ENCODE results near the gene STK40.

Gene STK40

DNA sequence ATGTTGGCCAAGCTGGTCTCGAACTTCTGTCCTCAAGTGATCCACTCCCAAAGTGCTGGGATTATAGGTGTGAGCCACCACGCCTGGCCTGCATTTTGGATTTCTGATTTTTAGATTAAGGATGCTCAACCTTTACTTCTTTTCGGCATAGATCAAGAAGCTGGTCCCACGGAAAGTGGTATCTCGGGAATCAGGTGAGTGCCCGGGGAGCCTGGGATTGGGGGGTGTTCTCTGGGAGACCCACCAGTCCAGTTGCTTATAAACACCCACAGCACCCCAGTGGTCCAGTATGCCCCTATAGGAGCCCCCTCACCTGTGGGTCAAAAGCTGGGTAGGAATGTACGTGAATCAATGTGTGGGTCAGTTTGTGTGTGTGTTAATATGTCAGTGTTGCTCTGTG lies 76.3 kb downstream of the STK40 start:
- DNase-seq, result no peak

DNA sequence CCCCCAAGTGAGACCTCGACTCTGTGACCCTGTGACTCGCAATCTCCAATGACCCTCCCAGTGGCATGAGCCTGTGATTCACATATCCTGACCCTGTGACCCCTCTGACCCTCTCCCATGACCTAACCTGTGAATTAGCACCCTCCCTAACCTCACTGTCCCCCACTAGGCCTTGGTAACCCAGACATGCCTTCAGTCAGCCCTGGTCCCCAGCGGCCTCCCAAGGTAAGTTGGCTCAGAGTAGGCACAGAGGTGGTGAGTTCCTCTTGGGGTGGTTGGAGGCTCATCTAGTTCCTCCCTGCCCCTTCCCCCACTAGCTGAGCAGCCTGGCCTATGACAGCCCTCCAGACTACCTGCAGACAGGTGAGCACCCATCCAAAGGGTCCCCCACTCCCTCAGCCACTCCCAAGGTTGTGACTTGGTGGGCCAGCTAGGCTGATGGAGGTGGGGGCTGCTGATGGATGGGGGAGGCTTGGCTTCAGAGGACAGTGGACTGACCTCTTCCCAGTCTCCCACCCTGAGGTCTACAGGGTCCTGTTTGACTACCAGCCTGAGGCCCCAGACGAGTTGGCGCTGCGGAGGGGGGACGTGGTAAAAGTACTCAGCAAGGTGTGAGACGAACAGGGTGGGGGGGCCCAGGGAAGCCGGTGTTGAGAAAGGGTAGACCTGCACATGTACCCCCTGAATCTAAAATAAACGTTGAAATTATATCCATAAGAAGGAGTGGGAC lies 78.0 kb downstream of the STK40 start:
- DNase-seq, result no peak

DNA sequence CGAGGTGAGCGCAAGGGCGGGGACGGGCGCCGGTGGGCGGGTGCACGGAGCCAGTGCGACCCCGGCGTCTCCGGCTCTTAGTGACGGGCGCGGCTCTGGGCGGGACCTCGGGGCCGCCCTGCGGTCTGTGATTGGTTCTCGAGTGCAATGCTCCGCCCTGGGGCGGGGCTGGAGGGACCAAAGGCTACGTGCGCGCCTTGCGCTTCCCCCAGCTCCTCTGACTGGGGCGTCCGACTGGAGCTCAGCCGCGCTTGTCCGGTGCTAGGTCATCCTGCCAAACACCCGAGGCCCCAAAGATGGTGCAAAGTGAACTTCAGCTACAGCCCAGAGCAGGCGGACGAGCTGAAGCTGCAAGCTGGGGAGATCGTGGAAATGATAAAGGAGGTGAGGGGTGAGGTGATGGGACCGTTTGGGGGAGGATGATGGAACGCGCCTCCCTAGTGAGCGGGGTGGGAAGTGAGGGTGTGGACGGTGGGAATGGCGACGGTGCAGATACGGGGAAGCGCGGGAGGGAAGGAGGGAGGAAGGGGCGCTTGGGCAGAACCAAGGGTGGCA lies 78.7 kb downstream of the STK40 start:
- DNase-seq, result peak; percentile 83 to 92 (median 90)

DNA sequence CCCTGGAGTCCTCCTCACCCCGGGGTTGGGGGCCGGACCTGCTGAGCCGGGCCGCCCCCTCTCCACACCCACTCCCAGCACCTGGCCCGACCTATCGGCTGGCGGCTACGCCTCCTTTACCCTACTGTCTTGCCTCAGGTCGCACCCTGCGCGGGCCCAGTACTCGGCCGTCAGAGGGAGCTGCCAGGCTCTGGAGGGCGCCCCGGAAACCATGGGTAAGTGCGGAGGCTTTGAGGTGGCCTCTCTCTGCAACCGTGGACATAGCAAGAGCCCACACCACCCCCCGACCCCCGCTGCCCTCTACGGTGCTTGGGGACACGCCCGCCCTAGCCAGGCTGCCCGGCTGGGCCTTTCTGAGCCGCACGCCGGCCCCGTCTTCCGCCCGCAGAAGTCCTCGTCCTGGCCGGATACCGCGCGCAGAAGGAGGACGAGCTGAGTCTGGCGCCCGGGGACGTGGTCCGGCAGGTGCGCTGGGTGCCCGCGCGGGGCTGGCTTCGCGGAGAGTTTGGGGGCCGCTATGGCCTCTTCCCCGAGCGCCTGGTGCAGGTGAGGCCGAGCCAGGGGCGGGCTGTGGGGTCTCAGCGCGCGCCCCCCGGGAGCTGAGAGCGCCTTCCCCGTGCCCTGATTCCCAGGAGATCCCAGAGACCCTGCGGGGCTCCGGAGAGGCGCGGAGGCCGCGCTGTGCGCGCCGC lies 79.4 kb downstream of the STK40 start, which contains the start of gene SH3D21:
Gene SH3D21 (plus strand): TSS at position 159 of the 692 bp plus-strand sequence. CDS start 53 bp downstream, at position 212.
- peak in 4 of 5 donors; percentile 32 to 62 (median 43) for DNase-seq

DNA sequence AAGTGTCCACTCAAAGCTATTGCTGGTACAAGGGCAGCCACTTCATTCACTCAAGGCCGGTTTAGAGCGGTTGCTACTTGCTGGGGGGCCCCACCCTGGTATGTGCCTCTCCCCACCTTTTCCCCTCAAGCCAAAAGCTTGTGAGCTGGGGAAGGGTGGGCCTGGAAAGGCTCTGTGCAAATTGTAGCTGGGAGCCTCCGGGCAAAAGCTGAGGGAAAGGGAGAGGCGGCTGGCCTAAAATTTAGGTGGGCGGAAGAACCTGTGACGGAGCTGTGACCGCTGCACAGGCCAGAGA lies 79.9 kb downstream of the STK40 start:
- DNase-seq, result no peak

DNA sequence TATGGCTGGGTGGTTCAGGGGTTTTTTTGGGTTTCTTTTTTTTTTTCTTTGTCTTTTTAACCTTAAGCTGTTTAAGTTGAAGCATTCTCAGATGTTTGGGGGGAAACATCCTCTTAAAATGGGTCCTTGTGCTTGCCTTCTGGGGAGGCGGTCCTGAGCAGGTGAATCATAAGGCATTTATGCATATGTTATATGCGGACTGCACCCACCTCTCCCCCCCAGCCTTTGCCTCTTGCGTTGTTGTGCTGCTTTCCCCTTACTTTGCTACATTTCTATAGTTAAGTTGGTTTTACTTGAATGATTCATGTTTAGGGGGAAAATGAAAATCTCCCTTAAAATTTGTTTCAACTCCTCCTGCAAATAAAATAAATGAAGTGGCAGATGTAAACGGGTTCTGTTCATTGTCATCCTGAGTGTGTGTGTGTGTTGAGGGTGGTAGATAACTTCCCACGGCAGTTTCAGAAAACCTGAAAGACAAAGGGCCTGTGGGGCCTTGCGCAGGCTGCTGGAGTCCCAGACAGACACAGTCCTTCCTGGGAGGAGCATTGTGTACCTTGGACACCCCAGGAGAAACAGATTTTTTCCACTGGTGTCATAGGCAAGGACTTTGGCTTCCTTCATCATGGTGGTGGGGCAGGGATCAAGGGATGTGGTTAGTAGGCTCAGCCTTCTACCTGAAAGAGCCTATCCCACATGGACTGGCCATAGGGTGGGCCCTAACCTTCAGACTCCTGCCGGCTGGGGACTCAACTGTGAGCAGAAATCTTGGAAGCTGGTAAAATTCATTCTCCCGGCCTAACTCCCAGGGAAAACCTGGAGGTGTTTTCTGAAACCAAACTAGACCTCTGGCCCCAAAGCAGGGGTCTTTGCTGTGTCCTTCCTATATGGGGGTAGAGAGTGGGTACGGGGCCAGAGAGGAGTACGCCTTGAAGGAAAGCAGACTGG lies 80.5 kb downstream of the STK40 start:
- DNase-seq, result no peak

DNA sequence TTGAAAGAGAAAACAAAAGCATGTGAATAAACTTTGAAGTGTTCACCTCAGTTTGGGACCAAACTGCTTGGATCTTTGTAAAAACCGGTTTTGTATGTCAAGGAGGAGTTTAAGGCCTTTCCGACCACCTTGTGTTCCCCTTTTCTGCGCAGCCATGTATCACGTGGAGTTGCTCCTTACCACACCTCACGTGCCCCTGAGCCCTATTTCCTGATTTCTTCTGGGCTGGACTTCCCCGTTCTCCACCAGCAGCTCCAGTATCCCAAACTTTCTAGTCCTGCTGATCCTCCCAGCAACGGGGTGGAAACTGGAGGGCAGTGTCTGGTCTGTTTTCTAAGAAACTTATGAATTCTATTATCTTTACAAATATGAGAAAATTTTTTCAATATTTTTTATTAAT lies 81.2 kb downstream of the STK40 start:
- no peak for DNase-seq

DNA sequence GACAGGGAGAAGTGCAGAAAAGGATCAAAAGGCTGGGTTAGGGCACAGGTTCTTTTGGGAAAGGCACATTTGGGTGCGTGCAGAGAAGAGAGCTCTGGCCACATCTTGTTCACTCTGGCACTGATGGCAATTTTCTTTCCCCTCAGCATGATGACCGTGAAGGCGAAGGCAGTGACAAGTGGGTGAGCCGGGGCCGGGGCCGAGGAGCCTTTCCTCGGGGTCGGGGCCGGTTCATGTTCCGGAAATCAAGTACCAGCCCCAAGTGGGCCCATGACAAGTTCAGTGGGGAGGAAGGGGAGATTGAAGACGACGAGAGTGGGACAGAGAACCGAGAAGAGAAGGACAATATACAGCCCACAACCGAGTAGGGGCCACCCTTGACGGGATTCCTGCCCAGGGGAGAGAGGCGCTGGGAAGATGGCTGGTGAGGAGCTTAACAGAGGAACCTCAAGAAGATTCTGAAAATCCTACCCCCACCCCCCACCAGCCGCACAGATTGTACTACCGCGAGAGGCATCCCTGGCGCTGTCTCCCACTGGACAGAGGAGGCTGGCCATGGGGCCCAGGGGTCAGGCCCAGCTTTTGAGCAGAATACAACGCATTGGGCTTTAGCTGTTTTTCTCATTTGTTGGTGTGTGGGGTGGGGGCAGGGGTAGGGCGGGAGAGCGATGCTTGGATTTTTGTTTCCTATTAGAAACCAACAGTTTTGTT lies 81.9 kb downstream of the STK40 start:
- DNase-seq, result no peak

DNA sequence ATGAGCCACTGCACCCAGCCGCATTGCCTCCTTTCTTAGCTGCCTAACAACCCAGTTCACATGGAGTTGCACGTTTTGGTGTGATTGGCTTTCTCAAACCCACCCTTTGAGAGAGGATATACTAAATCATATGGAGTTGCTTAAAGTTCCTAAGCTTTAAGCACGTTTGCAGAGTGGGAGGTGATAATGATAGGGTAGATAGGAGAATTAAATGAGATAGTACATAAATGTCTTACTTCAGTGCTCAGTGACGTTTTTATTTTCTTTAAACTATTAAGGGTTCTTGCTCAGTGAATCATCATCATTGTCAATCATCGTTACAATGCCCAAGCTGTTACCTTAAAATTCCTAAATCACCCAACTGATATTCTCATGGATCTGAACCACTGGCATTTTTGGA lies 82.5 kb downstream of the STK40 start:
- no peak for DNase-seq

DNA sequence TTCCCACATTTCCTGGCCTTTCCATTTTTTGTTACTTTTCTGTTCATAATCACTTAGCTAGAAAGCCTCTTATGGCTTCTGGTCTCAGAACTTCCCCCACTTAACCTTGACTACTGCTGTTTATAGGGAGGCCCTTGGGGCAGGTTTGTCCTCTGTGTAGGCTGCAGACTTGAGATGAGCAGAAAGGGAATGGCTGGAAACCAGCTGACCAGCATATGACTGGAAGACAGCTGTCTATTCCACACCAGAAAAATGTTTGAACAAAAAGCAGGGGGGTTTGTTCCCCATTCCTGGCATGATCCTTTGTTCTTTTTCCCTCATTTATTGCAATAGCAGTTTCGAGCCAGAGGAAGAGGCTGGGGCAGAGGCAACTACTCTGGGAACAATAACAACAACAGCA lies 84.5 kb downstream of the STK40 start:
- no peak for DNase-seq

DNA sequence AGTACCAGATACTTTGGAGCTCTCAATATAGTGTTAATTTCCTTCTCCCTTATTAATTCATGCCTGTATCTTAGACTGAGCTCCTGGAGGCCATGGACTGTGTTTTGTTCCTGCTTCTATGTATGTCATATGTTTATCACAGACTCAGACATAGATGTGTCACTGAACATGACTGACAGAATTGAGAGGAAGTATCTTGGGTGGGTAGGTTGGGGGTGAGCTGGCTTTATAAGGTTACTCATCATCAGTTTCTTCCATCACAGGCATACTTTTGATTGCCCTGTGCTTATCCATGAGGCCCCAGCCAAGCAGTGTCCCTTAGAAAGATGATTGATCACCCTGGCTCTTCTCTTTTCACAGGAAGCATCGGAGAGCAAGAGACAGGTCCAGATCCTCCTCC lies 85.2 kb downstream of the STK40 start:
- DNase-seq, result no peak

DNA sequence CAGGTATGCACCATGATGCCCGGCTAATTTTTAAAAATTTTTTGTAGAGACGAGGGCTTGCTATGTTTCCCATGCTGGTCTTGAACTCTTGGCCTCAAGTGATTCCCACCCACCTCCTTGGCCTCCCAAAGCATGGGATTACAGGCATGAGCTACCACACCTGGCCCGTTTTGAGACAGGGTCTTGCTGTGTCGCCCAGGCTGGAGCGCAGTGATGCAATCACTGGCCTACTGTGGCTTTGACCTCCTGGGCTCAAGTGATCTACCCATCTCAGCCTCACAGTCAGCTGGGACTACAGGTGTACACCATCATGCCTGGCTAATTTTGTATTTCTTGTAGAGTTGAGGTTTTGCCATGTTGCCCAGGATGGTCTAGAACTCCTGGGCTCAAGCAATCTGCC lies 87.1 kb downstream of the STK40 start:
- no peak for DNase-seq

DNA sequence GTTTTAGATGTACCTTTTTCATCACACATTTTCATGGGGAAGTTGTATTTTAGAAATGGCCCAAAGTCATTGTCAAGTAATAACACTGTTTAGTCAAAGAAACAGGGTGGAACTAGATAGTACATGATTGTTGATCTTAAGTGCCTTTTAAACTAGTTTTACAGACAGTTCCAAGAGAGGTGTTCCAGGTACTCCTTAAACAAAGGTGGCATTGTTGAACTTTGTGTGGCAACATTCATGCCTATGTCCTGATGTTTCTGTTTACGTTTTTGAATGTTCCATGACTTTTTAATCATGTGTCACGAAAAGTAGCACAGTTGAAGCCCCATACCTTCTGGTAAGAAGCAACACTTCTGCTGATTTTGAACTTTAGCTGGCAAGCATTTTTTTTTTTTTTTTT lies 88.7 kb downstream of the STK40 start:
- DNase-seq, result no peak

DNA sequence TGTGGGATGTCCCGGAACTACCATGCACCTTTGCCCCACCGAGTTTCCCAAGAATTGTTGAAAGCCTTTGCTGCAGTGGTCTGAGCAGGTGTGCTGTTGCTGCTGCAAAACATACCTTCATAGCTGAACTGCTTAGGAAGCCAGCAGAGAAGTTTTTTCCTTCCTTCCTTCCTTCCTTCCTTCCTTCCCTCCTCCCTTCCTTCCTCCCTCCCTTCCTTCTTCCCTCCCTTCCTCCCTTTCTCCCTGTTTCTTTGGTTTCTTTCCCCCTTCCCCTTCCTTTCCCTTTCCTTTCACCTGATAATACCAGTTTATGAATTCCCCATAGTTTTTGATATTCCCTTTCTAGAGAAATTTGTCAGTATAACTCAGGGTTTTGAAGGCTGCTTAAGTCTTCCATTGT lies 90.3 kb downstream of the STK40 start:
- no peak for DNase-seq

Measured in T-helper 1 cell (primary cell).